Mucosa of descending colon (tissue), 3 donors: Measurements from ENCODE around the gene RAD51B. TPM values are rescaled to one million over a fixed set of nuclear protein-coding genes. Genes with fewer than 3 reads are reported as not detected.

Source experiments
- ATAC-seq: fragments of 200-7000 bp; cut with Tn5 transposase; one replicate; pipeline ENCODE4 v1.9.1; 2020; ENCODE audit warnings: mild to moderate bottlenecking, moderate library complexity
- DNase-seq, 3 donors: peaks; one replicate each; pipeline ENCODE4 v3.0.0-alpha.2; 2020
- H3K36me3 ChIP-seq: fragments of 200-600 bp; one replicate; pipeline ENCODE4 v1.8.0; 2021; ENCODE audit warnings: low read depth, mild to moderate bottlenecking
- H3K4me1 ChIP-seq: fragments of 200-600 bp; one replicate; pipeline ENCODE4 v1.8.0; 2021; ENCODE audit warnings: low read depth, mild to moderate bottlenecking
- H3K4me3 ChIP-seq: fragments of 200-600 bp; one replicate; pipeline ENCODE4 v1.8.0; 2021; ENCODE audit warnings: mild to moderate bottlenecking
- H3K9me3 ChIP-seq: fragments of 200-600 bp; one replicate; pipeline ENCODE4 v1.8.0; 2021; ENCODE audit warnings: mild to moderate bottlenecking
- intact Hi-C, 2 donors: fragments of 100-400 bp; cut with DNase I in 1 of 2; cut with micrococcal nuclease in 1 of 2; formaldehyde crosslinking; loops; one replicate each; pipeline versions ENCODE4 v1.11.0 to v1.11.1; 2022; cut with DNase I, micrococcal nuclease
- total RNA-seq, 3 donors: library from RNA; stranded (reverse); fragmentation: NEBNext Ultra II Directional in 2 of 3; extraction: Animal tissue kit (Norgen Biotek cat#: 25700) in 2 of 3; gene quantifications; one replicate each; pipeline versions ENCODE4 v1.2.1 to v1.2.4, GENCODE V29; 2021 to 2023
- TF ChIP-seq, protein P1 (sequence below): fragments of 200-600 bp; IDR thresholded peaks from one replicate; pipeline ENCODE4 v1.8.0; 2022; ENCODE audit warnings: antibody characterized with exemption, mild to moderate bottlenecking
- donor health status: DM: no; HTN: no; CAD: no; lungs with moderate emphysema.
- donor health status: DM: no; HTN: no; CAD: no.
- donor health status: DM: no; HTN: yes; CAD: no.

Gene RAD51B
- total RNA-seq, 3 donors from 2014 or later: 15.8 to 23.3 (median 20.9) TPM

DNA sequence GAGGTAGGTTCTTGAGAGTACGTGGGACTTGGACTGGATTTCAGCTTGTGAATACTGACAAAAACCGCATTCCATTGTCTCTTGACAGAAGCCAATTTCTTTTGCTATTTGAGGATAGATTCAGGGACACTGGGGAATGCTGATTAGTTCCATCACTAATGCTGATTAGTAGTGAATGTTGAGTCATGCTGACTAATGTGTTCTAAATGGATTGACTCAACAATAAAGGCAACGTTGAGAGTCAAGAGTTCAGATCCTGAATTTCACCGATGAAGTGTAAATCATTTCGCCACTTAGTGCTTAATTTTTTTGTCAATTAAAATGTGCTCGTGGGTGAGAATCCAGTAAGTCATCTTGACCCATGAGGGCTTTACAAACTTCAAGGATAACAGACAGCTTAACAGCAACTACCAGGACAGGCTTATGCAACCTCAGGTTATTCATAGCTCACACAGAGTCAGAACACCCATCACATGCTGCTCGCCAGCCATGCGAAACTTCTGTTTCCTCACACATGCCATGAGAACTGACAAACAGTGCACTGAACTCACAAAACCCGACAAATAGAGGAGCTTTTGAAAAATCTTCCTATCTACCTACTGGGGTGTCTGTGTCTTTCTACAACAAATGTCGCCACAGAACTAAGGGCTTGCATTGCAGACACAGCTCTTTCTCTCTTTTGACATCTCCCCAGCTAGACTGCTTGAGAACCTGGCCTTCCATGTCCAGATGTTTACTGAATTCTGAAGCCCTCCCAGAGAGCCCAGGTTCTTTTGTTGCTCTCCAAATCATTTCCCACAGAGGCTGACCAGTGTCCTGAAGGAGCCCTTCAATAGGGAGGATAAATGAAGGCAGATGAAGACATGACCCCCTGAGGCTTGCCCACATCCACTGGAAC is 656.9 kb downstream of the RAD51B start:
- H3K4me1 ChIP-seq: no peaks in the 10 kb centered on the region
- DNase-seq: peak in 2 of 3 donors; percentile 39 to 62
- H3K4me3 ChIP-seq: no peak overlapping the region

GRCh38 chr14:68477110-68477455 is 657.5 kb downstream of the RAD51B start:
- H3K9me3 ChIP-seq: no peaks in the 10 kb centered on the region
- DNase-seq: no peak
- TF ChIP-seq, protein P1, sequence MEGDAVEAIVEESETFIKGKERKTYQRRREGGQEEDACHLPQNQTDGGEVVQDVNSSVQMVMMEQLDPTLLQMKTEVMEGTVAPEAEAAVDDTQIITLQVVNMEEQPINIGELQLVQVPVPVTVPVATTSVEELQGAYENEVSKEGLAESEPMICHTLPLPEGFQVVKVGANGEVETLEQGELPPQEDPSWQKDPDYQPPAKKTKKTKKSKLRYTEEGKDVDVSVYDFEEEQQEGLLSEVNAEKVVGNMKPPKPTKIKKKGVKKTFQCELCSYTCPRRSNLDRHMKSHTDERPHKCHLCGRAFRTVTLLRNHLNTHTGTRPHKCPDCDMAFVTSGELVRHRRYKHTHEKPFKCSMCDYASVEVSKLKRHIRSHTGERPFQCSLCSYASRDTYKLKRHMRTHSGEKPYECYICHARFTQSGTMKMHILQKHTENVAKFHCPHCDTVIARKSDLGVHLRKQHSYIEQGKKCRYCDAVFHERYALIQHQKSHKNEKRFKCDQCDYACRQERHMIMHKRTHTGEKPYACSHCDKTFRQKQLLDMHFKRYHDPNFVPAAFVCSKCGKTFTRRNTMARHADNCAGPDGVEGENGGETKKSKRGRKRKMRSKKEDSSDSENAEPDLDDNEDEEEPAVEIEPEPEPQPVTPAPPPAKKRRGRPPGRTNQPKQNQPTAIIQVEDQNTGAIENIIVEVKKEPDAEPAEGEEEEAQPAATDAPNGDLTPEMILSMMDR: no peak
- no peaks in the 10 kb centered on the region for H3K4me1 ChIP-seq
- H3K4me3 ChIP-seq: no peak overlapping the region
- no peak for ATAC-seq
- intact Hi-C loops: no loop called here
- no peaks in the 10 kb centered on the region for H3K36me3 ChIP-seq

More for the DNA sequence above, 656.9 kb downstream of the RAD51B start:
- no peaks in the 10 kb centered on the region for H3K36me3 ChIP-seq
- intact Hi-C loops: no loop called here
- ATAC-seq: peak; percentile 79
- TF ChIP-seq, protein P1: no peak
- H3K9me3 ChIP-seq: no peaks in the 10 kb centered on the region

DNA sequence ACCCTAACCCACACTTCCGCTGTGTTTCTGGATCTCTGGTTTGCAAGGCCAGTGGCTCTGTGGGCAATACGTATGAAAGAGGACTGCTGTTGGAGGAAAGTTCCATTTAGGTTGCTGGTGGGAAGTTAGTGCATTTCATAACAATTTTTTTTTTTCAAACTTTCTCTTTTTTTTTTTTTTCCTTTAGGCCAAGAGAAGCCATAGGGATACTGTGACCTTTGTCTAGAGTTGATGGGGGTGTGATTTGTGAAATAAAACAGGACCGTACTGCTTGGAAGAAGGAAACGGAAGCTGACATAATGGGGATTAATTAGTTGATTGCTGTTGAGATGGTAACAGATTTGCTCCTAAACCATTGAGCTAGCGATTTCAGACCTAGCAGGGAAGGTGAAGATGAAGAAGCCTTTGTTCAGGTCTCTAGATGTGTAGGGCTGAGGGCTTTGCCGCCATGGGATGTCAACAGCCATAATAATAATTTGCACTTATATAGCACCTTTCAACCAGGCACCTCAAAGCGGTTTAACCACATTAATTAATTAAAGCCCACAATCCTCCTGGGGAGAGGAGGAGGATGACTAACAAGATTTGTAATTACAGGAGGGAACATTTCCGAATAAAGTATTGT is 658.0 kb downstream of the RAD51B start:
- TF ChIP-seq, protein P1: no peak
- intact Hi-C loops: no loop called here
- H3K36me3 ChIP-seq: no peaks in the 10 kb centered on the region
- H3K4me1 ChIP-seq: no peaks in the 10 kb centered on the region
- no peak for DNase-seq
- H3K9me3 ChIP-seq: no peaks in the 10 kb centered on the region
- H3K4me3 ChIP-seq: no peak overlapping the region
- no peak for ATAC-seq

DNA sequence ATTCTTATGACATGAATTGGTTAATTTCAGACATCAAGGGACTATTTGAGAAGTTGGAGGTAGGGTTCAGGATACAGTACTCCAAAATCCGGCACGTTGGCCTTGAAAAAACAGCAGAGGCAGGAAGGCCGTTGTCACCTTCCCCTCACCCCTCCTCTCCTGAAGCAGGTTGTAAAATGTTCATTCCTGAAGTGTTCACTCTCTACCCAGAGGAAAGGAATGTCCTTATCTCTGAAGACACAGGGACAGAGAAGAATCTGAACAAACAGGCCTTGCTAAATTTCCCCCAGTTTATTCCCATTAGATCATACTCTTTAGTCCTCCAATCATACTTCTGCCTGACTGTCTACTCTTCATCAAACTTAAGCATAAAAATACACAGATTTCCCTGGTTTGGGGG is 659.7 kb downstream of the RAD51B start:
- H3K4me1 ChIP-seq: no peaks in the 10 kb centered on the region
- ATAC-seq (no peak), DNase-seq (no peak)
- intact Hi-C loops: no loop called here
- no peaks in the 10 kb centered on the region for H3K36me3 ChIP-seq
- TF ChIP-seq, protein P1: no peak
- no peaks in the 10 kb centered on the region for H3K9me3 ChIP-seq
- H3K4me3 ChIP-seq: no peak overlapping the region

GRCh38 chr14:68482018-68482417 is 662.4 kb downstream of the RAD51B start:
- no peaks in the 10 kb centered on the region for H3K9me3 ChIP-seq
- H3K36me3 ChIP-seq: no peaks in the 10 kb centered on the region
- no peak for ATAC-seq
- no peaks in the 10 kb centered on the region for H3K4me1 ChIP-seq
- no peak overlapping the region for H3K4me3 ChIP-seq
- intact Hi-C loops: no loop called here
- TF ChIP-seq, protein P1: no peak
- no peak for DNase-seq
